Breast epithelium (tissue), 4 donors: ENCODE data around the gene ADAMTSL5. TPM values are rescaled to one million over a fixed set of nuclear protein-coding genes. Genes with fewer than 3 reads are reported as not detected.

Source experiments
- DNase-seq, 2 donors: peaks; one replicate each; pipeline ENCODE4 v3.0.0-alpha.2; 2019; ENCODE audit warnings: low spot score in 2 of 2
- H3K27ac ChIP-seq, 2 donors: fragments of 200-600 bp; sonication (generic) in 1 of 2; one replicate each; pipeline ENCODE4 v1.5.1; 2016 to 2019; ENCODE audit warnings: mild to moderate bottlenecking in 1 of 2
- H3K27me3 ChIP-seq, 2 donors: fragments of 200-600 bp; sonication (generic) in 1 of 2; one replicate each; pipeline versions ENCODE4 v1.5.1 to v1.6.0; 2017 to 2019; ENCODE audit warnings: control low read depth in 1 of 2, mild to moderate bottlenecking in 1 of 2
- H3K36me3 ChIP-seq: fragments of 200-600 bp; one replicate; pipeline ENCODE4 v1.5.1; 2019
- H3K4me1 ChIP-seq, 2 donors: fragments of 200-600 bp; sonication (generic); one replicate each; pipeline ENCODE4 v1.5.1; 2016 to 2019; ENCODE audit warnings: control low read depth in 1 of 2
- H3K4me3 ChIP-seq, 3 donors: fragments of 200-600 bp; sonication (generic); 1 replicate in 2 of 3; 2 replicates in 1 of 3; pipeline ENCODE4 v1.5.1; 2016 to 2019; ENCODE audit warnings: mild to moderate bottlenecking in 3 of 3, moderate library complexity in 2 of 3
- H3K9me3 ChIP-seq, 2 donors: fragments of 200-600 bp; sonication (generic) in 1 of 2; one replicate each; pipeline ENCODE4 v1.5.1; 2016 to 2019; ENCODE audit warnings: control low read depth in 1 of 2
- POLR2A ChIP-seq: fragments of 450-650 bp; IDR thresholded peaks from one replicate; pipeline ENCODE4 v1.6.1; 2016; ENCODE audit warnings: antibody characterized with exemption, mild to moderate bottlenecking, moderate library complexity
- POLR2AphosphoS5 ChIP-seq, 3 donors: sonication (generic); formaldehyde crosslinking; IDR thresholded peaks; one replicate each; pipeline ENCODE4 v1.6.1; 2017; ENCODE audit warnings: antibody characterized with exemption in 3 of 3
- intact Hi-C: fragments of 100-400 bp; cut with DNase I; formaldehyde crosslinking; loops from one replicate; pipeline ENCODE4 v1.15.1; 2023; ENCODE audit warnings: low total_unique reads
- total RNA-seq, 3 donors: library from RNA; depleted of rRNA; stranded (reverse); fragments of >200 nt; gene quantifications; one replicate each; pipeline ENCODE4 v1.1.0, GENCODE V29; 2016
- TF ChIP-seq, protein P1 (sequence below), 3 donors: fragments of 450-650 bp; IDR thresholded peaks; one replicate each; pipeline ENCODE4 v1.5.1; 2016 to 2017; ENCODE audit warnings: antibody characterized with exemption in 3 of 3, mild to moderate bottlenecking in 3 of 3, moderate library complexity in 3 of 3

ADAMTSL5 gene
- total RNA-seq, 3 donors from 2014 or later = 1.3 to 3.5 (median 2.1) TPM

DNA sequence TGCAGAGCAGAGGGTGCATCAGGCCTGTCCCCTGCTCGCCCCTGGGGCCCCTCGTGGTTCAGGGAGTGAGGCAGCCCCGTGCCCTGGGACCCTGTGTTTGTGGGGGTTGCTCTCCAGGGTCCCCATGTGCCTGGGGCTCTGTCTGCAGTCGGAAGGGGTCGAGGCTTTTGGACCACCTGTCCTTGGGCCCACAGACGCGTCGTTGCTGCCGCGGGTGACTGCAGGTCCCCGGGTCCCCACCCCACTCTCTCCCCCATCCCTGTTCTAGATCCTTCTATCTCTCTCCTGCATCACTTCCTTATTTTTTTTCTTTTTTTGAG lies 24.6 kb downstream of the ADAMTSL5 start:
- no peak for TF ChIP-seq POLR2A
- TF ChIP-seq POLR2AphosphoS5 (IDR thresholded peaks at IDR 0.05) = no peak
- TF ChIP-seq, protein P1, sequence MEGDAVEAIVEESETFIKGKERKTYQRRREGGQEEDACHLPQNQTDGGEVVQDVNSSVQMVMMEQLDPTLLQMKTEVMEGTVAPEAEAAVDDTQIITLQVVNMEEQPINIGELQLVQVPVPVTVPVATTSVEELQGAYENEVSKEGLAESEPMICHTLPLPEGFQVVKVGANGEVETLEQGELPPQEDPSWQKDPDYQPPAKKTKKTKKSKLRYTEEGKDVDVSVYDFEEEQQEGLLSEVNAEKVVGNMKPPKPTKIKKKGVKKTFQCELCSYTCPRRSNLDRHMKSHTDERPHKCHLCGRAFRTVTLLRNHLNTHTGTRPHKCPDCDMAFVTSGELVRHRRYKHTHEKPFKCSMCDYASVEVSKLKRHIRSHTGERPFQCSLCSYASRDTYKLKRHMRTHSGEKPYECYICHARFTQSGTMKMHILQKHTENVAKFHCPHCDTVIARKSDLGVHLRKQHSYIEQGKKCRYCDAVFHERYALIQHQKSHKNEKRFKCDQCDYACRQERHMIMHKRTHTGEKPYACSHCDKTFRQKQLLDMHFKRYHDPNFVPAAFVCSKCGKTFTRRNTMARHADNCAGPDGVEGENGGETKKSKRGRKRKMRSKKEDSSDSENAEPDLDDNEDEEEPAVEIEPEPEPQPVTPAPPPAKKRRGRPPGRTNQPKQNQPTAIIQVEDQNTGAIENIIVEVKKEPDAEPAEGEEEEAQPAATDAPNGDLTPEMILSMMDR (IDR thresholded peaks at IDR 0.05) = no peak
- no peak for DNase-seq
- intact Hi-C loops = no loop called here
- Histone ChIP-seq H3K27me3 (peaks cover 0 to 2% of the 10 kb centered on the region in 2 donors), H3K4me1 (peaks cover 0 to 7% of the 10 kb centered on the region in 2 donors), H3K27ac (no peak overlapping the region), H3K36me3 (no peaks in the 10 kb centered on the region), H3K4me3 (no peak overlapping the region), H3K9me3 (no peaks in the 10 kb centered on the region)

DNA sequence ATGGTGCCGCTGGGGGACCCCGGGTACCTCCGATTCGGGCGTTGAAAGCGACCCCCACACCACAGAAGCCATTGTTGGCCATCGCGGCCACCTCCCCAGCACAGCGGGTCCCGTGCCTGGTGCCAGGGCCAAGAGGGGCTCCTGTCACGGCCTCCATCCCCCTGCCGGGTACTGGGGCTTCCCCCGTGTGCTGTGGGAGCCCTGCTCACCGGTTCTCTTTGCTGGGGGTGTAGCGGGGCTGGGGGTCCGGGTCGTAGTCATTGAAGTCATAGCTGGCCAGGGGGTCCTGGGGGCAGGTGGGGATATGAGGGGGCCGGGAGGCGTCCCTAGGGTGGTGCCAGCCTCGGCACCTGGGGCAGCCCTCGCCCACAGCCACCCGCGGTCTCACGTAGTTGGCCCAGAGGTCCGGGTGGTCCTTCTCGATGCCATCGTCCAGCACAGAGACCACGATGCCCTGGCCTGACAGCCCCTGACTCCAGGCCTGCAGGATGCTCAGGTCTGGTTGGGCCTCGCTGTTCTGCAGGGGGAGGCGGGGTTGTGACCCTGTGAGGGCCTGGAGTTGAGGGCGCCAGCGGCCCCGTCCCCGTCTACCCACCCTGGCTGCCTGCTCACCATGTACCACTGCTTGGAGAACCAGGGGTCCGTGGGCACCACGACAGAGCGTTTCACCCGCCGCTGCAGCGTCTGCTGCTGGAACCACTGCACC lies 25.1 kb downstream of the ADAMTSL5 start:
- no peaks in the 10 kb centered on the region for H3K9me3 ChIP-seq
- no peaks in the 10 kb centered on the region for H3K27me3 ChIP-seq
- no peak overlapping the region for H3K4me3 ChIP-seq
- intact Hi-C loops = no loop called here
- H3K4me1 ChIP-seq = peaks cover 0 to 7% of the 10 kb centered on the region in 2 donors
- DNase-seq = no peak
- TF ChIP-seq, protein P1 (IDR thresholded peaks at IDR 0.05) = no peak
- H3K27ac ChIP-seq = no peak overlapping the region
- H3K36me3 ChIP-seq = no peaks in the 10 kb centered on the region

DNA sequence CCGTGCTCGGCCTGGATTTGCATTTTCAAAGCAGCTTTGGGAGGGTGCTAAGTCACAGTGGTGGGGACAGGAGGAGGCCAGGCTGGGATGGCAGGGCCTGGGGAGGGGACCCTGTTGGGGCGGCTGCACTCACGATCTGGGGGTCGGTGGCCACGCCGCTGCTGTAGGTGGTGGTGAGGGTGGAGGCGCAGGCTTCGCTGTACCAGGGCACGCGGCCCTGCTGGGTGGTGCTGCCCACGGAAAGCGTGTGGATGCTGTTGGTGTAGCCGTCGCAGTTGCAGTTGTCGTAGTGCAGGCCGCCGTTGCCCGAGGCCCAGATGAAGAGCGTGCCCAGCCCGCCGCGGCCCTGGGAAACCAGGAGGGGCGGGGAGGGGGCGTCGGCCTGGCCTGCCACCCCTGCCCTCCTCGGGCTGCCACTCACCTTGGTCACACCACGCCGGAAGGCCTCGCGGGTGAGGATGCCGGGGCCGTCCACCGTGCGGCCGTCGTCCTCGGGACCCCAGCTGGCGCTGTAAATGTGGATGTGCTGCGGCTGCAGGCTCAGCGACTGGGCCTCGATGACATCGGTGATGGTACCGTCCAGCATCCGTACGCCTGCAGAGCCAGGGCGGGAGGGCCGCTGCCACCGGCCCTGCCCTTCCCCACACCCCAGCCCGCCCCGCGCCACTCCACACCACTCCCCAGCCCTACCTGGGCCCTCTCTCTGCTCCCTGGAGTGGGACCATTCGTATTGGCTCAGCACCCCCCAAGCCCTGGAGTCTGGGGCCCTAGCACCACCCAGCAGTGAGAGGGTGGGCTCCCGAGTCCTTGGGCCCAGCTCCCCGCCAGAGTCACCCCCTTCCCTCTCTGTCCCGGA lies 25.9 kb downstream of the ADAMTSL5 start:
- no peak for DNase-seq
- no peak overlapping the region for H3K27ac ChIP-seq
- no peak for TF ChIP-seq POLR2A
- no peak for TF ChIP-seq POLR2AphosphoS5 (IDR thresholded peaks at IDR 0.05)
- TF ChIP-seq, protein P1 (IDR thresholded peaks at IDR 0.05) = no peak
- intact Hi-C loops = no loop called here
- H3K4me1 ChIP-seq = peaks cover 0 to 6% of the 10 kb centered on the region in 2 donors
- no peaks in the 10 kb centered on the region for H3K9me3 ChIP-seq
- H3K27me3 ChIP-seq = no peaks in the 10 kb centered on the region
- H3K4me3 ChIP-seq = no peak overlapping the region
- H3K36me3 ChIP-seq = no peaks in the 10 kb centered on the region

DNA sequence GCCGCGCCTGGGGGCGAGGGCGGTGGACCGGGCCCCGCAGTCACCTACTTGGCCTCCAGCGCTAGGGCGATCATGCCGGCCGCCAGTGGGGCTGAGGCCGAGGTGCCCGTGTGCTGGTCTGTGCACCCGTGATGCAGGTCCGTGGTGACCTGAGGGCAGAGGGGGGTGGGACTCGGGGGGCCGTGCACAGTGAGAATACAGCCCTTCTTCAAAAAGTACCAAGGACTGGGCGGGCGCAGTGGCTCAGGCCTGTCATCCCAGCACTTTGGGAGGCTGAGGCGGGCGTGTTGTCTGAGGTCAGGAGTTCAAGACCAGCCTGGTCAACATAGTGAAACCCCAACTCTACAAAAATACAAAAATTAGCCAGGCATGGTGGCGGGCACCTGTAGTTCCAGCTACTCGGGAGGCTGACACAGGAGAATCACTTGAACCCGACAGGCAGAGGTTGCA lies 28.8 kb downstream of the ADAMTSL5 start:
- H3K27ac ChIP-seq = no peak overlapping the region
- H3K4me1 ChIP-seq = no peaks in the 10 kb centered on the region
- intact Hi-C loops = no loop called here
- TF ChIP-seq, protein P1 (IDR thresholded peaks at IDR 0.05) = no peak
- no peak for TF ChIP-seq POLR2AphosphoS5 (IDR thresholded peaks at IDR 0.05)
- no peak for TF ChIP-seq POLR2A
- H3K4me3 ChIP-seq = no peak overlapping the region
- no peaks in the 10 kb centered on the region for H3K27me3 ChIP-seq
- no peaks in the 10 kb centered on the region for H3K9me3 ChIP-seq
- DNase-seq = no peak
- no peaks in the 10 kb centered on the region for H3K36me3 ChIP-seq
